Stimulated activated naive CD8-positive, alpha-beta T cell treated with anti-CD3 and anti-CD28 coated beads, Interleukin-15, Interleukin-2, amounts not matched to agents 100 U/mL and 50 U/mL, for 24 hours (primary cell): ENCODE measurements around the gene GNG7.
"Not testable (repeated sequence)": the region's sequence is repeated elsewhere in the genome, so short reads cannot be mapped to it uniquely, and the experiment has no call there.

Experiments
- ATAC-seq: fragments of 150-1000 bp; cut with Tn5 transposase; one replicate; pipeline ENCODE4 v1.10.0; 2021
- DNase-seq: peaks from one replicate; pipeline ENCODE4 v3.0.0; 2021

Gene GNG7

GRCh38 chr19:2575734-2576481 is 126.6 kb downstream of the GNG7 start:
- no peak for DNase-seq
- ATAC-seq, result no peak

DNA sequence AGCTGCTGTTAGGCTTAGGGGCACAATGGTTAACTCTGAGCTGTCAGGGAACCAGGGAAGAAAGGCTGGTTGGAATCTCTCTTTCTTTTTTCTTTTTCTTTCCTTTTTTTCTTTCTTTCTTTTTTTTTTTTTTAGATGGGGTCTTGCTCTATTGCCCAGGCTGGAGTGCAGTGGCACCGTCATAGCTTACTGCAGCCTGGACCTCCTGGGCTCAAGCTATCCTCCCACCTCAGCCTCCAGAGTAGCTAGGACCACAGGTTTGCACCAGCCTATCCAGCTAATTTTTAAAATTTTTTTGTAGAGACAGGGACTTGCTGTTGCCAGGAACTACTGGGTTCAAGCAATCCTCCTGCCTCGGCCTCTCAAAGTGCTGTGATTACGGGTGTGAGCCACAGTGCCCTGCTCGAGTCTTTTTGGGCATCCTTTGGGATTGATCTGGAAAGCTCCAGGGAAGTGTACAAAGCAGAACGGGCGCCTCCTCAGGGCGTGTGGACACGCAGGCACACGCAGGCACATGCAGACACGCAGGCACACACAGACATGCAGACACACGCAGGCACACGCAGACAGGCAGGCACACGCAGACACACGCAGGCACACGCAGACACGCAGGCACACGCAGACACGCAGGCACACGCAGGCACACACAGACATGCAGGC is 127.4 kb downstream of the GNG7 start:
- no peak for DNase-seq

GRCh38 chr19:2574478-2574931 is 128.0 kb downstream of the GNG7 start:
- no peak for ATAC-seq
- no peak for DNase-seq

More for the DNA sequence above, 127.4 kb downstream of the GNG7 start:
- ATAC-seq, result no peak

DNA sequence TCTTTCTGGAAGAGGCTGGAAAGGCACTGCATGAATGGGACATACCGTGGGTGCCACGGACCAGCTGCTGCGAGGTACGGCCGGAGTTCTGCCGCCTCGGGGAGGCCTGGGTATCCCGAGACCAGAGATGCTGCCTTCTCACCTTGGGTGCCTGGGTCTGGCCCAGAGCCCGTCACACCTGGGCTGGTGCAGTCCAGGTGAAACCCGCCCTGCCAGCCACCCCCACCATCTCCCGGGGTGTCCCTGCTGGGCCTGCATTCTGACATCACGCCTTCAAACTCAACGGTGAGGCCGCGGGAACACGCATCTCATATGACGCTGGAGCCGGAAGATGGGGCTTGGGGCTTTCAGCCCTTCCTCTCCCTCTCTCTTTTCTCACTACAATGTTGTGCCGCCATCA is 128.6 kb downstream of the GNG7 start:
- no peak for DNase-seq
- ATAC-seq, result no peak

DNA sequence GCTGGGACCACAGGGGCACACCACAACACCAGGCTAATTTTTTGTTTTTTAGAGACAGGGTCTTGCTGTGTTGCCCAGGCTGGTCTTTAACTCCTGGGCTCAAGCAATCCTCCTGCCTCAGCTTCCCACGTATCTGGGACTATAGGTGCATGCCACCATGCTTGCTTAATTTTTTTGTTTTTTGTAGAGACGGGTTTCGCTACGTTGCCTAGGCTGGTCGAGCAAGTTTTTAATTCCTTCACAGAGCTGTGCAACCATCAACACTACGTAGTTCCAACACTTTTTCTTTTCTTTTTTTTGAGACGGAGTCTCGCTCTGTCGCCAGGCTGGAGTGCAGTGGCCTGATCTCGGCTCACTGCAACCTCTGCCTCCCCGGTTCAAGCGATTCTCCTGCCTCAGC is 130.3 kb downstream of the GNG7 start:
- not testable (repeated sequence) for ATAC-seq, DNase-seq

DNA sequence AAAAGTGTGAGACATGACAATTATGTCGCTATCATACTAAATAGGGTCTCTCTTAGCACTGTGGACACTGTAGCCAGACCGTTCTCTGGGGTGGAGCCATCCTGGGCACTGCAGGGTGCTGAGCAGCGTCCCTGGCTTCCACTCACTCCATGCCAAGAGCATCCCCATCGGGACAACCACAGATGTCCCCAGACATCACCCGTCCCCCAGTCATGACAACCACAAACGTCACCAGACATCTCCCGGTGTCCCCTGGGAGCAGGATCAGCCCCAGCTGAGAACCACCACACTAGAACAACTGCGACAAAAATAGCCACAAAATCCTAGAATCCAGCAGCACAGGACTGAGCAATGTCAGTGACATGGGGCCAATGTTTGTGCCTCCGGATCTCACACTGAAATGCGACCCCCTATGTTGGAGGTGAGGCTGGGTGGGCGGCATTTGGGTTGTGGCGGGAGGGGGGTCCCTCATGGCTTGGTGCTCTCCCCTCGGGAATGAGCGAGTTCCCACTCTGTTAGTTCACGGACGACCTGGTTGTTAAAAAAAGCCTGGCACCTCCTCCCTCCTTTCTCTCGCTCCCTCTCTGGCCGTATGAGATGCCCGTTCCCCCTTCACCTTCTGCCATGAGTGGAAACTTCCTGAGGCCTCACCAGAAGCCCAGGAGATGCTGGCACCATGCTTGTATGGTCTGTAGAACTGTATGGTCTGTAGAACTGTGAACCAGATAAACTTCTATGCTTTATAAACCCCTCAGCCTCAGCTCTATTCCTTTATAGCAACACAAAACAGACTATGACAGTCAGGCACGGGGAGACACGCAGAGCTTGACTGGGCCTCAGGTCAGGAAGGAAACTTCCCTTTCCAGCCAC is 132.7 kb downstream of the GNG7 start:
- ATAC-seq, result no peak
- DNase-seq, result no peak

DNA sequence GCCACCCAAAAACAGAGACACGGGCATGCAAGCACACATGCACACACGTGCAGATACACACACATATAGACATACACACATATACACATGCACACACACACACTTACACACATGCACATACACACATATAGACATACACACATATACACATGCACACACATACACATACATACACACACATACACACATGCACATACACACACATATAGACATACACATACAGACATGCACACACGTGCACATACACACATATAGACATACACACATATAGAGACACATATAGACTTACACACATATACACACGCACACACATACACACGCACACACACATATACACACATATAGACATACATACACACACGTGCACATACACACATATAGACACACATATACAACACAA is 134.5 kb downstream of the GNG7 start:
- DNase-seq (no peak), ATAC-seq (no peak)

- DNase-seq (peak; percentile 34), ATAC-seq (peak; percentile 62)
Measured at GRCh38 chr19:2567580-2567979, 134.9 kb downstream of the GNG7 start.

DNA sequence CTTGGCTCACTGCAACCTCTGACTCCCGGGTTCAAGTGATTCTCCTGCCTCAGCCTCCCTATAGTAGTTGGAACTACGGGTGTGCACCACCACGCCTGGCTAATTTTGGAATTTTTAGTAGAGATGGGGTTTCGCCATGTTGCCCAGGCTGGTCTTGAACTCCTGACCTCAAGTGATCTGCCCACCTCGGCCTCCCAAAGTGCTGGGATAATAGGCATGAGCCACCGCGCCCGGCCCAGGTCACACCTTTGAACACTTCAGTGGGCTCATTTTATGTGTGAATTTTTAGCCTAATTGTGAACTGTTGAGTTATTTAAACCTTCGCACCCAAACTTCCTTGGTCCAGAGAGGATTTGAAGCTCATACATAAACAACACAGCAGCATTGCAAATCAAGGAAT is 138.9 kb downstream of the GNG7 start:
- ATAC-seq, DNase-seq: not testable (repeated sequence)

DNA sequence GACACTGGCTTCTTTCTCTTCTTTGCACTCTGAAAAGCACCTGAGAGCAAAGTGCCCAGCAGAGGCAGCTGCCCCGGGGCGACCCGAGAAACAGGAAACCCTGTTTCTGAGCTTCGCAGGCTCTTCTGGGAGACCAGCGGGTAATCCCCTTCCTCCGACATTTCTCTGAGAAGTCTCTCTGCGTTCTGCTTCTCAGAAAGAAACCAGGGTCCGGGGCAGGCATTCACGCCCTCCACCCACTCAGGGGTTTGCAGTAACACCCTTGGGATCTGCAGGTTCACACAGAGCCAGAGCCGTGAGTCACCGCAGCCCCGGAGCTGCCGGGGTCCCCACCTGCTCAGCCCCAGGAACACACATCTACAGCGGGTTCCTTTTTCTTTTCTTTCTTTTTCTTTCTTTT is 140.6 kb downstream of the GNG7 start:
- peak; percentile 83 for DNase-seq
- ATAC-seq, result peak; percentile 97

DNA sequence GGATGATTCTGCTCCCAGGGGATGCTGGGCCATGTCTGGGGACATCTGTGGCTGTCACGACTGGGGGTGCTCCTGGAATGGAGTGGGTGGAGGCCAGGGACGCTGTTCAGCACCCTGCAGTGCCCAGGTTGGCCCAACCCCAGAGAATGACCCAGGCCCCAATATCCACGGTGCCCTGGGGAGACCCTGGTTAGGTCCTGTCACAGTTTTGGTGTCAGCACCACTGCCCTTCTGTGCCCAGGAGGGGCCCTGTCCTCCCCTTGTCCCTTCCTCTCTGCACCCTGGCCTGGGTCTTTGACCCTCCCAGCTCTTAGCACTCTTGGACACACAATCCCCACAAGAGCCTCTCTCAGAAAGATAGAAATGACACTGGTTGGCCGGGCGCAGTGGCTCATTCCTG is 141.3 kb downstream of the GNG7 start:
- no peak for DNase-seq

GRCh38 chr19:2560369-2560768 is 142.1 kb downstream of the GNG7 start:
- no peak for DNase-seq
- no peak for ATAC-seq

More for the DNA sequence above, 141.3 kb downstream of the GNG7 start:
- no peak for ATAC-seq

DNA sequence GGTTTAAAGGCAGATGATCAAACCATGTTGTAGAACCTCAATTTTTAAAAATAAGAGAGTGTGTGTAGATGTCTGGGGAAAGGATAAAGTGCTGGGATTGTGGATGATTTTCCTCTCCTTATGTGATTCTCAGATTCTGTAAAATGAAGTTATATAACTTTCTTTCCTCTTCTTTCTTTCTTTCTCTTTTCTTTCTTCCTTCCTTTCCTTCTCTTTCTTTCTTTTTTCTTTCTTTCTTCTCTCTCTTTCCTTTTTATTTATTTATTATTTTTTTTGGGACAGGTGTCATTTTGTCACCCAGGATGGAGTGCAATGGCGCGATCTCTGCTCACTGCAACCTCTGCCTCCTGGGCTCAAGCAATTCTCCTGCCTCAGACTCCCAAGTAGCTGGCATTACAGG is 144.0 kb downstream of the GNG7 start:
- DNase-seq (no peak), ATAC-seq (no peak)

DNA sequence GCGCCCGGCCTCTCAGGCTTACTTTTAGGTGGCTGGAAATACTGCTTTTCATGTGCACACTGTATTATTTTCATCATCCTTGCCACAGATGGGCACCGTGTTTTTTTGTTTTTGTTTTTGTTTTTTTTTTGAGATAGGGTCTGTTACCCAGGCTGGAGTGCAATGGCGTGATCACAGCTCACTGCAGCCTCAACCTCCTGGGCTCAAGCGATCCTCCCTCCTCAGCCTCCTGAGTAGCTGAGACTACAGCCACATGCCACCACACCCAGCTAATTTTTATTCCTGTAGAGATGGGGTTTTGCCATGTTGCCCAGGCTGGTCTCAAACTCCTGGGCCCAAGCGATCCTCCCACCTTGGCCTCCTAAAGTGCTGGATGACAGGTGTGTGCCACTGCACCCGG is 144.4 kb downstream of the GNG7 start:
- not testable (repeated sequence) for DNase-seq, ATAC-seq

- ATAC-seq (no peak), DNase-seq (no peak)
Measured at GRCh38 chr19:2557093-2557440, 145.4 kb downstream of the GNG7 start.

DNA sequence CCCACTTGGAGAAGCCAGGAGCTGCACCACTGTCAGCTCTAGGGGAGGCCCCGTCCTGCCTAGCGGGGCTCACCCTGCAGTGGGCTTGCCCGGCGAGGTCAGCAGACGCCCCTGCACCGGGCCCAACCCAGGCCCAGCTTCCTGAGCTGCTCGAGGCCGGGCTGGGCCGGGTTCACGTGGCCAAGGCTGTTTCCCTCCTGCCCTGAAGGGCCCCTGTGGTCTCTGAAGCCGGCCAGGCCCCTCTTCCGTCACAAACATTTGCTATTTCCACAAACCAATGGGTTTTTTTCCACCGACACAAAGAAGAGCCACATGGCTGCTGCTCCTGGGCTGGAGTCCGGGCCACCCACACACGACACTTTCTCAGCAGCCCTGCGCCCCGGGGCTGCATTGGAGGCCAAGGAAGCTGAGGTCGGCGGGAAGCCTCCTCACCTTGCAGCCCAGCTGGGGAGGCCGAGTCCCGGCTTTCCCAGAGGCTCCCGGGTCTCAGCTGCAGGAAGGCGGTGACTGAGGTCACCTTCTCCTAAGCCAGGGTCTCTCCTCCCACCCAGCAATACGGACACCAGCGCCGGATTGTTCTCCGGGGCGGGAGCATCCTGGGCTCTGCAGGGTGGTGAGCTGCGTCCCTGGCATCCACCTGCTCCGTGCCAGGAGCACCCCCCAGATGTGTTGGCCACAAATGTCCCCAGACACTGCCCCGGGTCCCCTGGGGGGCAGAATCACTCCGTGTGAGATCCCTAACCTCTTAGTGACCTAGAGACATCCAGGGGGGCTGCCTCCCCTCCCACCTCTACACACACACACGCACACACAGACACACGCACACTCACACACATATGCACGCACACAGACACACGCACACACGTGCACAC is 146.0 kb downstream of the GNG7 start:
- DNase-seq (no peak), ATAC-seq (no peak)

DNA sequence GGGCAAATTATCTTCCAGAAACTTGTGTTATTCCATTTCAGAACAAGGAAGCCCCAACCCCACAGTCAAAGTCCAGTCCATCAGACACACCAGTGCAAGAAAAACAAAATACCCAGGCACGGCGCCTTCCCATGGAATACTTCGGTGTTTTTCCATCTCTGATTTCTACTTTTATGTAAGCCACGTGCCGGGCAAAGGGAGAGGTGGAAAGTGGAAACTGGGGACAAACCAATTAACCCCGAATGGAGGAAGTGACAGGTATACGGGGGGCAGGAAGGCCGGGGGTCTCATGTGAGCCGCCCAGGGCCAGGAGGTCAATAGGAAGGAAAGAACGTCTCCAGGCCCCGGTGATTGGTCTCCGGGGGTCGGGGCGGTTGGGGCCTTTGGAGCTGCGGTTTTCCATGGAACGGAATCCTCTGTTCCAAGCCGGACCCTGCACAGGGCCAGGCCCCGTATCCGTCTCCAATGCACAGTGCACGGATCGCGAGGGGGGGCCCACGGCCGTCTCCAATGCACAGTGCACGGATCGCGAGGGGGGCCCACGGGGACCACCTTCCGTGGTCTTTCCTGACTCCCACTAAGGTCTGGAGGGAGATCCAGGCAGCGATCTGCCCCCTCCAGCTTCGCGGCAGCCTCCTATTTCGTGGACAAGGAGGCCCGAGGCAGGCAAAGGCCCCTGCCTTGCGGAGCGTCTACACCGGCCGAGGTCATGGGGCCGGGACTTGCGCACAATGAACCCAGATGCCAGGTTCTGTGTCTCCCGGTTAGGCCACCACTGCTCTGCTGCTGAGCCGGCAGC is 146.9 kb downstream of the GNG7 start:
- ATAC-seq (no peak), DNase-seq (no peak)

DNA sequence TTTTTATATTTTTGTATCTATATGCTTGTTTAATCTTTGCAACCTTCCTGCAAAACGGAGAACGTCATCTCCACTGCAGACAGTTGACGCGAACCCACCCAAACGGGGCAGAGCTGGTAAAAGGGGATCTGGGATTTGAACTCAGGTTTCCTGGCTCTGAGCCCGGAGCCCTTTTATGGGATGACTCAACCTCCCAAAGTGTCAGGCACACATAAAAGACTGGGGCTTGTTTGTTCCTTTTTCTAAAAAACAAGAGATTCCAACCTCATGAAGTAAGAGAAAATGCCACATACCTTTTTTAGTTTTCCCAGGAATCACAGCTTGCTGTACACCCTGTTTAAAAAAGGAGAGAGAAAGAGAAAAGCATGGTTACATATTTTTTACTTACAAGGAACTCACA is 147.6 kb downstream of the GNG7 start:
- no peak for ATAC-seq
- no peak for DNase-seq

DNA sequence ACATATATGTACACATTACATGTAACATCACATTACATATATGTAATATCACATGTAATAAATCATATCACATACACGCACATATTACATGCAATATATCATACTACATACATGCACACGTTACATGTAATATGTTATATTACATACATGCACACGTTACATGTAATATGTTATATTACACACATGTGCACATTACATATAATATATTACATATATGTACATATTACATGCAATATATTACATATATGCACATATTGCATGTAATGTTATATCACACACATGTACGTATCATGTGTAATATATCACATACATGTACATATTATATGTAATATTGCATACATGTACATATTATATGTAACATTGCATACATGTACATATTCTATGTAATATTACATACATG is 149.0 kb downstream of the GNG7 start:
- no peak for ATAC-seq
- no peak for DNase-seq

- DNase-seq (peak; percentile 53), ATAC-seq (peak; percentile 85)
Measured at GRCh38 chr19:2552859-2553258, 149.6 kb downstream of the GNG7 start.

- DNase-seq (no peak), ATAC-seq (no peak)
Measured at GRCh38 chr19:2551864-2552185, 150.7 kb downstream of the GNG7 start.
